GM10266 (cell line): ENCODE results near the gene SLC48A1.

Experiments used
- DNase-seq: peaks from one replicate; pipeline ENCODE4 v3.0.0; 2012; ENCODE audit errors: extremely low spot score
- CTCF ChIP-seq: IDR thresholded peaks from 2 replicates; pipeline ENCODE4 v1.5.1; 2012; ENCODE audit warnings: mild to moderate bottlenecking, low read depth; ENCODE audit not compliant: control insufficient read depth, insufficient read depth; ENCODE audit errors: missing control alignments

SLC48A1 gene

GRCh38 chr12:47773062-47773857, at the start of gene SLC48A1:
TSS of gene SLC48A1 (plus strand) at chr12:47773238. CDS start at chr12:47773305, 67 bp downstream.
- DNase-seq: peak; percentile 94
- peak; percentile 53 for TF ChIP-seq CTCF

DNA sequence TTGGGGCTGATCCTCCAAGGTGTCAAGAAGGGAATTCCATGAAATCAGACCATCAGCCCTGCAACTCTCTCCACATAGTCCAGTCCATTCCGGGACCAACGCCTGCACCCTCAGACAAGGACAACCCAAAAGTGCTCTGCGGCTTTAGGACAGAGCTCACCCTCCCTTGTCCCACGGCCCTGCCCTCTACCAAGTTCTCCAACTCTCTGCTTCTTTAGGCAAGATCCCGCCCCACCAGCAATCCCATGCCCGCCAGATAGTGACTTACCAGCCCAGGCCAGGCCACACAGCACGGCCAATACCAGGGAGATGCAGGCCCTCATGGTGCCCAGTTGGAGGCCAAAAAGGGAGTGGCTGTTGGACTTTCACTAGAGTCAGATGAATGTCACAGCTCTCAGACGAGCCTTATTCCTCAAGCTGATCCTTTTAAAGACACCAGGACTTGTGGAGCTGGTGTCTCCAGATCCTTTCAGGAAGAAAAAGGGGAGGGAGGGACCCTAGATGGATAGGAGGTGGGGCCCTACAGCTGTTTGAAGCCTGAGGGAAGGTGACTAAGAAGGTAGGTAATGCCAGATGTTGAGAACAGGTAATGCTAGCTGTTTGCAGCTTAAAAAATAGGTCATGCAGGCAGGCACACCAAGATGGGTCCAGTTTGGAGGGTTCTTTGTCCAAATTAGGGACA, 47.8 kb upstream of the SLC48A1 start, which contains the start of gene ENDOU:
TSS of gene ENDOU (minus strand) at position 400 of the 682 bp plus-strand sequence. CDS start at position 323, 77 bp downstream.
- no peak for DNase-seq
- no peak for TF ChIP-seq CTCF

- no peak for TF ChIP-seq CTCF
- DNase-seq: peak; percentile 56
Observed at GRCh38 chr12:47725893-47726292, 47.1 kb upstream of the SLC48A1 start.

DNA sequence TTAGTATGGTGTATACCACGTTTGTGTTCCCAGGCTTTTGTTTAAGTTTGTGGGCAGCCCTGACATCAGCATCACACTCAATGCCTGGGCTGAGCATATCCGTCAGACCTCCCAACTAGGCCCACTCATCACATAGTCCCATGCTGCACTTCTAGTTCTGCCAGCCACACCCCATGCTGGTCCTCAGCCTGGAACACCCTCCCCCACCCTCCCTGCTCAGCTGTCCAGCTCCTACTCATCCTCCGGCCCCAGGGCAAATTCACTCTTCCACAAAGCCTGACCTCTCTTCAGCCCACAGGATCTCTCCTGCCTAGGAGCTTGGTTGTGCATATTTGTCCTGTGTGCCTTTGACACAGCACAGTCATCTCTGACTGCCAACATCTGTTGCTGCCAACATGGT, 43.8 kb upstream of the SLC48A1 start:
- DNase-seq: no peak
- TF ChIP-seq CTCF: no peak

GRCh38 chr12:47730341-47730744, 42.7 kb upstream of the SLC48A1 start:
- no peak for DNase-seq

DNA sequence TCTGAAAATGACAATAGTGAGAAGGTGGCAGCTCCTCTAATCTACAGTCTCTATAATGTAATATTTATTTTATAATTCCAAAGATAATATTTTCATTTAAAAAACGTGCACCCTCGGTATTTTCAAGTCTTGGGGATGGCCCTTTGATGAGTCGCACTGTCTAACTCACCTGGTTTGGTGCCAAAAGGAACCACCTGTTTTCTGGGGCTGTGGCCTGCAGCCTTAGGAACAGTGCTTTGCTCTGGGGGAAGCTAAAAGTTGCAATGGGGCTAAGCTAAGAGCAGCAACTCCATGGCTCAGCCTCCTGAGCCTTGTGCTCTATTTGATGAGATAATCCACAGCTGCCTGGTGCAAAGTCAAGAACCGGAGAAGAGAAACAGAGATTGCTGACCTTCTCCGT, 41.3 kb upstream of the SLC48A1 start:
- no peak for TF ChIP-seq CTCF
- no peak for DNase-seq

More at GRCh38 chr12:47730341-47730744, 42.7 kb upstream of the SLC48A1 start:
- no peak for TF ChIP-seq CTCF

- no peak for TF ChIP-seq CTCF
- DNase-seq: no peak
Observed at GRCh38 chr12:47732504-47732903, 40.5 kb upstream of the SLC48A1 start.
